Measurements from ENCODE around the gene PDE1C.

DNA sequence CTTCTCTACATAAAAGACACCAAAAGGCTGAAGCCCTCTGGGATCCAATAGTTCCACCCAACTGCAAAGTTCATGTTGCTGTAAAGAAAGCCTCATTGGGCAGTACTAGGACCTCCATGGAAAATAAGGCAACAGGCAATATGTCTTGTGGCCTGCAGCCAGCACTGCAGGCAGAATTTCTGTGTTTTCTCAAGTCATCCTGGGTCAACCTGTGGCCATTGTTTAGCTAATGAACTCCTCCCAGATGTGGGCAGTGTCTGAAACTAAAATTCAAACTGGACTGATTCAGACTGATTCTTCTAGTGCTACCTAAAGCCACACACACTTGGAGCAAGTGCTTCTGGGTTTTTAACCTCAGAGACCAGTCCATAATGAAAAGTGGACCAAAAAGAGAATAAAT lies 241.7 kb downstream of the PDE1C start:
- TF ChIP-seq, protein P1, sequence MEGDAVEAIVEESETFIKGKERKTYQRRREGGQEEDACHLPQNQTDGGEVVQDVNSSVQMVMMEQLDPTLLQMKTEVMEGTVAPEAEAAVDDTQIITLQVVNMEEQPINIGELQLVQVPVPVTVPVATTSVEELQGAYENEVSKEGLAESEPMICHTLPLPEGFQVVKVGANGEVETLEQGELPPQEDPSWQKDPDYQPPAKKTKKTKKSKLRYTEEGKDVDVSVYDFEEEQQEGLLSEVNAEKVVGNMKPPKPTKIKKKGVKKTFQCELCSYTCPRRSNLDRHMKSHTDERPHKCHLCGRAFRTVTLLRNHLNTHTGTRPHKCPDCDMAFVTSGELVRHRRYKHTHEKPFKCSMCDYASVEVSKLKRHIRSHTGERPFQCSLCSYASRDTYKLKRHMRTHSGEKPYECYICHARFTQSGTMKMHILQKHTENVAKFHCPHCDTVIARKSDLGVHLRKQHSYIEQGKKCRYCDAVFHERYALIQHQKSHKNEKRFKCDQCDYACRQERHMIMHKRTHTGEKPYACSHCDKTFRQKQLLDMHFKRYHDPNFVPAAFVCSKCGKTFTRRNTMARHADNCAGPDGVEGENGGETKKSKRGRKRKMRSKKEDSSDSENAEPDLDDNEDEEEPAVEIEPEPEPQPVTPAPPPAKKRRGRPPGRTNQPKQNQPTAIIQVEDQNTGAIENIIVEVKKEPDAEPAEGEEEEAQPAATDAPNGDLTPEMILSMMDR (IDR thresholded peaks at IDR 0.05; ENCODE audit: low read depth, low read length): no peak
- no peak for TF ChIP-seq POLR2A (IDR thresholded peaks at IDR 0.05; ENCODE audit: extremely low read depth, insufficient read length)

All from NB4 (cell line).